ENCODE data around the gene TMEM176B.

GRCh38 chr7:150790416-150791075, 9.6 kb downstream of the TMEM176B start:
- TF ChIP-seq EZH2 (IDR thresholded peaks at IDR 0.05; ENCODE audit: insufficient read depth, poor library complexity, severe bottlenecking) = no peak
- no peak for TF ChIP-seq EZH2phosphoT487 (IDR thresholded peaks at IDR 0.05; ENCODE audit: insufficient read depth, low read depth)
